ENCODE measurements around the gene LOXL4.

- TF ChIP-seq POLR2A (IDR thresholded peaks at IDR 0.05) (no peak), EP300 (IDR thresholded peaks at IDR 0.05) (no peak)
These were observed 11.3 kb downstream of the LOXL4 start for GRCh38 chr10:98256692-98257091.
